Activated gamma-delta T cell treated with anti-CD3 and anti-CD28 coated beads, Interleukin-2, amount 50 U/mL, for 16 hours (primary cell): ENCODE measurements around the gene SLC9A9.

Source experiments
- DNase-seq: peaks from one replicate; pipeline ENCODE4 v3.0.0-alpha.2; 2020; ENCODE audit warnings: low read depth

Gene SLC9A9

DNA sequence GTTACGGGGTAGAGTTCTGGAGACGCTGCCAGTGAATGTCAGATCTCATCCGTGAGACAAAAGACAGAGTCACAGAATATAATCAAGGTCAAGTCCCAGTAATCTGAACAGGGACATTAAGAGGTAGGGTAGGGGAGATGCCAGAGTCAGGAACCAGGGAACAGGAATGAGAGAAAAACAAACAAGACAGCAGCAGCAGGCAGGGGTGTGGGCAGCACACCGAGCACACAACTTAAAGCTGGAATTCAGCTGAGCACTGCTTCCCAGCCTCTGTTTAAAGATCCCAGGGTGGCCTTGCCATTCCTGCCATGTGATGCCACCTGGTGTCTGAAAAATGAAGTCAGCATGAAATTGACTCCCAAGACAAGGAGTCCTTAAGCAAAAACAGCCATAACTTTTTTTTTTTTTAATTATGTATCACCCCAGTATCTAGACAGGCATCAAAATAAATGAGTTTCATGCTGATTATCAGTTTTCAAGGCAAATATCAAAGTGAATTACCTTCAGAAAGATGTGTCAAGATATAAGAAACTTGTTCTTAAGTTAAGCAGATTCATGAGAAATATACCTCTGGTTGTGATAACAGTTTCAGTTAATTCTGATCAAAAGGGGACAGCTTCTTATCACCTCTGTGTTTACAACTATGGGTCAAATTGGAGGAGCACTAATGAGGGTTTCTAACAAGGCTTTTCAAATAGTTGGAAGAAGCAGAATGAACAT lies 203.7 kb downstream of the SLC9A9 start:
- no peak for DNase-seq

DNA sequence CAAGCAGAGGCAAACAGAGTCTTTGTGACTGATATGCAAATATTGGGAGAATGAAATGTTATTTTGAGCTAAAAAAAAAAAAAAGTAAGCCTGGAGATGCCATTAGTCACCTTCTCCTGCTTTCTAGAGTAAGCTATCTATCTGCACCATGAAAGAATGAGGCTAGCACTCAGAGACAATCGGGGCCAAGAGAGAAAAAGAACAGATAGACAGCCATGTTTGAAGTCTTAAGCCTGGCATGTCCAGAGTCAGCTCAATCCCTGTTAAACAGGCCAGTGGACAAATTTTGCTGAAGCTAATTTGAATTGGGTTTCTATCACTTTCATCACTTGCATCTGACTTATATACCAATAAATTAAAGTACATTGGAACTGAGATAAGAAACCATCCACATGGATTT lies 204.4 kb downstream of the SLC9A9 start:
- no peak for DNase-seq

DNA sequence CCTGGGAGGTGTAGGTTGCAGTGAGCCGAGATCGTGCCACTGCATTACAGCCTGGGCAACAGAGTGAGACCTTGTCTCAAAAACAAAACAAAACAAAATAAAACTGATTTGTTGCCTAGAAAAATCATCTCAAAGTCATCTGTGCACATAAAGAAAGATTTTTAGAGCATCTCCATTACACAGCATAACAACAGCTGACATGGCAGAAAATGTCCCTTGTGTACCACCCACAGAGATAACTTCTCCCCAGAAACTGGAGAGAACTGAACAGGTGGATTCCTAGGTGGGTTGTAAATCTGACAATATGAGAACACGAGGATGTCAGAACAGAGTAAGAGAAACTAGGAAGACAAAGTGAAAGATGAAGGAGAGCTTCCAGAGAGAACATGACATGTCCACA lies 207.5 kb downstream of the SLC9A9 start:
- no peak for DNase-seq

DNA sequence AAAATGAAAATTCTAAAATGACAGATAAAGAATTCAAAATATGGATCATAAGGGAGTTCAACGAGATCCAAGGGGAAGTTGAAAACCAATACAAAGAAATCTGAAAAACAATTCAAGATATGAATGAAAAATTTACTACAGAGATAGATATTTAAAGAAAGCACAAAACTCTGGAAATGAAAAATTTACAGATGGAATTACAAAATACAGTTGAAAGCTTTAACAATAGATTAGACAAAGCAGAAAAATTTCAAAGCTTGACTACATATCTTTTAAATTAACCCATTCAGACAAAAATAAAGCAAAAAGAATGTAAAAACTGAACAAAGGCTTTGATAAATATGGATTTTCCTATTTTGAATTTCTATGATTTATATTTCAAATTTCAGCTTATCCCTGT lies 211.1 kb downstream of the SLC9A9 start:
- no peak for DNase-seq

DNA sequence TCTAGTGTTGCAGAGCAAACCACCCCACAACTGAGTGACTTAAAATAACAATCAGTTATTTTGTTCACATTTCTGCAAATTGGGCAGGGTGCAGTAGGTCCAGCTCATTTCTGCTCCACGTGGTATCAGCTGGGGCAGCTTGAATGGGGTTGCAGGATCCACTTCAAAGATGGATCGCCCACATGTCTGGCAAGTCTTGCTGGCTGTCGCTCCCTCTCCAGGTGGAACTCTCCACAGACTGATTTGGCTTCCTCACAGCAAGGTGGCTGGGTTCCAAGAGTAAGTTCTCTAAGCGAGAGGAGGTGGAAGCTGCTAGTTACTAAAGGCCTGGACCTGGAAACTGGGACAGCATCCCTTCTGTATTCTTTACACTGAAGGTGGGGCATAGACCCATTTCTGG lies 213.3 kb downstream of the SLC9A9 start:
- no peak for DNase-seq

DNA sequence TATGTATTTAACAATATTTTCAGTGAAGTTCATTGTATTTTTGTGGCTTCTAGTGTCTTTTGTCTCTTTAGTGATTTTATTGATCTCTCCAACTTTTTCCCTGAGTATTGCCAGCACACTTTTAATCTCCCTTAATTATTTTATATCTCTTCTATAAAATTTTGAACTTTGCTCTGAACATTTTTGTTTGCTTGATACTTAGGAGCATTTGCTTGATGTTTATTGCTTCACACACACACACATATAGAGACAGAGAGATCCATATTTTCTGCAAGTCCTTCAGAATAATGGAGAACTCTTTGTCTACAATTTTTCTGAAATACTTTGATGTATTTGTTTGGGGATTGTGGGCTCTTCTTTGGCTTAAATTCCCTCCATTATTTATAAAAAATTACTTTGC lies 213.8 kb downstream of the SLC9A9 start:
- no peak for DNase-seq

DNA sequence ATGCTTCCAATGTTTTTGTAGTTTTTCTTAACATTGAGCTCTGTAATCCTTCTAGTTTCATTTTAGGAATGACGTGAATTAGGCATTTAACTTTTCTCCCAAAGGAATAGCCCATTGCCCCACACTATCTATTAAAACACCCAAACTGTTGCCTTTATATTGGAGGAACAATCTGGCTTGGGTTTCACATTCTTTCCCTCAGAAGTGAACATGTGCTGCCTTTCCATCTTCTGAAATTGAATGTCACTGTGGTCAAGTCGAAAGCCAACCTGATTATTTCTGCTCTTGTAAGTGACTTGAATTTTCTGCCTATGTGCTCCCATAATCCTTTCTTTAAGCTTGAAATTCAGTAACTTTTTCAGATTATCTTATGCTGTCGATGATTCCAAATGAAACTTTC lies 214.5 kb downstream of the SLC9A9 start:
- DNase-seq, result no peak

DNA sequence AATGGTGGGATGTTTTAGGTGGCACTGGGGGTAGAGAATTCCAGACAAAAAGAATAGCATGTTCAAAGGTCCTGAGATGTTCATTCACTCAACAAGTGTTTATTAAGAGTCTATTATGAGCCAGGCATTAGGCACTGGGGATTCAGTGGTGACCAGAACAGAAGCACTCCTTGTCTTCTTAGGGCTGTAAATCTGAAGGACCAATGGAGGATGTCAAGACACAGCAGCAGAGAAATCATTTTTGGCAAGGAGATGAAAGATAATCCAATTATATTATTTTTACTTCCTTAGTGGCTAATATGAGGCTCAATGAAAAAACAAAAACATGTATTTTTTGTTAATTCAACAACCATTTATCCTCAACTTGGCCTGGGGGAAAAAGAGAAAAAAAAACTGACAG lies 218.5 kb downstream of the SLC9A9 start:
- DNase-seq, result no peak

DNA sequence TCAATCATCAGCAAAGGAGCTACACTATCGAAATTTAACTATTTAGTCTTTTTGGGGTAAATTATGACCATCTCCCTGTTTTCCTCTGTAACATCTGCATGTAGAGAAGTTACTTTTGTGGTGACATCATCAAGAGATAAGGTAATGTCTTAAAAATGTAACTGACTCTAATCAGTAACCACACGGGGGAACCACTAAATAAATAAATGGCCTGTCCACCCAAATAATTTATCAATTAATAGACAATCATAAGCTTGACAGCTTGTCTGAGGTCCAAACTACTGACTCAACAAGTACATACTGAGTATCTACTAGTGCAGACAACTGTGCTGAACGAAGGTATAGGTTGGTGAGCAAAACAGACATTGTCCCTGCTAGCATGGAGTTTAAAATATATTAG lies 219.3 kb downstream of the SLC9A9 start:
- no peak for DNase-seq

DNA sequence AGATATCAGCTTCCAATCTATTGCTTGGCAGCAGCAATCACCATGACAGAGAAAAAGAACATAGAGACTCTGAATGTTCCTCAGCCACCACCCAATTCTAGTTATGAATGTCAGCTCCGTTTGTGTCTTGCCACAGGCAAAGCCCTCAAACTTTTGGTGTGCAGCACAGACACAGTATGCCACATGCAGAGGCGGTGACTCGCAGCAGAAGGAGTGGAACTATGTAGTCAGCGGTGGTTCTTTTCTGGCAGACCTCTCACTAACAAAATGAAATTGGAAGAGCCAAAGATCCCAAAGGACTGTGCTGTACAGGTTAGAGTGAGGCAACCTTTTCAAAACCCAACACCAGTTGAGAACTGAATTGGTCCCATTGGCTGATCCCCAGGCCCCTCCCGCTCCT lies 220.9 kb downstream of the SLC9A9 start:
- DNase-seq, result no peak

DNA sequence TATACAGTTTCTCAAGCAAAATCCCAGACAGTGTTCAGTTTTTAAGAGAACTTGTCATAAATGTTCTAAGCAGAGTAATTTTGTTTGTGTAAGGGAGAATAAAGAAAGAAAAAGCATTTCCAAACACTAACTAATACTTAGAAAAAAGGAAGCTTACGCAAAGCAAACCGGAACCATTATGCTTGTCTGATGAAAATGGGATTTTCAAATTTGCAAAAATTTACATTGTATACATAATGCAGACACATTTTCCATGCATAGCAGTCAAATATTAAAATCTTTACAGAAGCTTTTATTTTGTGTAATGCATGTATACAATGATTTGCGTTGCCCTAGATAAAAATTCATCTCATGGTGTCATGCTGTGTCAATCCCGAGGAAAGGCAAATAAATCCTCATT lies 229.0 kb downstream of the SLC9A9 start:
- DNase-seq, result no peak

DNA sequence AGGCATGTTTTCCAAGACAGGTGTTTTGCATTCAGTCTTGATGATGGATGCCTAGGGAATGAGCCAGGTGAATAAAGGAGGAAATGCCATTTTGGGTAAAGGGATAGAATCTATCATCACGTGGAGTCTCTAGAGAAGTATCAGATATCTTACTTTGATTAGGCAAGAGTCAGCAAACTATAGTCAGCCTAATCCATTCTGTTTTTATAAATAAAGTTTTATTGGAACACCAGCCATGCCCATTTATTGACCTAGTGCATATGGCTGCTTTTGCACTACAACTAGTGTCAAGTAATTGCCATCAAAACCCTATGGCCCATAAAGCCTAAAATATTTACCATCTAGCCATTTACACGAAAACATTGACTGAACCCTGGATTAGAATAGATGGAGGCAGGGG lies 231.2 kb downstream of the SLC9A9 start:
- no peak for DNase-seq

DNA sequence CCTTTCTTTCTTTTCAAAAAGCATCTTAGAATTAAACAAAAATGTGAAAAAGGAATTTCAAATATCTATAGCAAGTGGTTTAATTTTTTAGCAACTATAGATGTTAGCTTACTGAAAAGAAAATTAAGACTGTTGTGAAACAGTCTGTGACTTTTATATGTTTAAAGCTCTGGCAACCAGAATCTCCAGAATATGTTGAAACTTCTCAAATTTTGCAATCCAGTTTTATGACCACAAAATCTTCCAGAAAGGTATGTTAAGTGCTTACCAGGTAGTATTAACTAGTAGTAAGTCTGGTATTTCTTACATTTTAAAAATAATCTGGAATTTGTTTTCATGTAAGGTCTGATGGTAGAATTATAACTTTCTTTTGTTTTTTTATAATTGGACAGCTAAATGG lies 235.0 kb downstream of the SLC9A9 start:
- no peak for DNase-seq

DNA sequence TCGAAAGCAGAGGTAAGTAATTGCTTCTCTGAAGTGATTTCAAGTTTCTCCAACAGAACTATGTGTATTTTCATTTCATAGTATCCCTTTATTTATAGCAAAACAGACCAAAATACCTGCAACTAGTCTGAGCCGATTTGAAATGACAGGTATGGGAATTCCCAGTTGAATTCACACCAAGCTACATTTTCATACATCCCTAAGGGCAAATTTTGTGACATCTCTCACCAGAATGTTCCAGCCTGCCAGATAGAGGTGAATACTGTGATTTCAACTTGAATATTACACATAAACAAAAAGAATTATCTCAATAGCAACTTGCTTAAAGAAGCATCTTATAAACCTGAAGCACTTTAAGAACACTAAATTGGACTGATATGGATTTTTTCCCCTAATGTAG lies 235.7 kb downstream of the SLC9A9 start:
- no peak for DNase-seq

DNA sequence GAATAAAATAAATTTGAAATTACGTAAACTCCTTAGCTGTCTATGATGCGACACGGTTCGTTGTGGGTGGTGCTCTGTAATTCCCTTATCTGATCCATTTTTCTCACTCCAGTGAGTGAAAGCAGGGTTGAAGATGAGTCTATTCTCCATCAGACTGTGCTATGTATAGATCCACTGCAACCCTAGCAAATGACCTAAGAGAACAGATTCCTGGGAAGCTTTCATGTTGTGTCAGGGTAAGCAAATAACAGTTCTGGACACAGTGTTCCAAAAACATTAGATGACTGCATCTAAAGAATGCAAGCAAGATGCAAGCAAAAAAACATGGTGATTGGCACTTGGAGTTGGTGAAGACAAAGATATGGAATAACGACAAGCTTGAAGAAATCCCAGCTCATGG lies 239.3 kb downstream of the SLC9A9 start:
- no peak for DNase-seq

DNA sequence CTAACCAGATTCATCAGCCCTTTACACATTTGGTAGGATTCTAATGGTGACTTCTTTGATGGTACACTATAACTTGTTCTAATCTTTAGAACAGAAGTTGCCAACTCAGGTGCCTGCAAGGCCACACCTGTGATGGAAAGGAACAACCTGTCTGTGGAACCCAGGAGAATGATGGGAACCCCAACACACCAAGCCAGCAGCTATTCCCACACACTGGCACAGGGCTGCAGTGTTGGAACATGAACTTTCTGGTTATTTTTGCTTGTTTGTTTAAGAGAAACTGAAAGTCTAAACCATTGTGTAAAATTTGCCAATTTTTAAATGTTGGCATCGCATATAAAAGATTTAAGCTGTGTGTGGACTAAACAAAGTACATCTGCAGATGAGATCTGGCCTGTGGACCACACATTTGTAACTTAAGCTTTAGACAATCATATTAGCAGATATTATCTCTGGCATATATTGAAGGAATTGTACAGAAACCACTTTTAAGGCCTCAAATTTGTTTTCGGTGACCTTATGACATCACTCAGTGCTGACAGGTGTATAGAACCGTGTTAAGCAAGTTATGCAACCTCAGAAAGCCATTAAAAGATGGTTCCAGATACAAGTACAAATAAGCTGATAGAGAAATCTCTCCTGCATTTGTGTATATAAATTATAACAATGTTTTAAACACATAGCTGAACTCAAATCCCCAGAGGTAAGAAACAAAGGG lies 242.9 kb downstream of the SLC9A9 start:
- DNase-seq, result no peak

DNA sequence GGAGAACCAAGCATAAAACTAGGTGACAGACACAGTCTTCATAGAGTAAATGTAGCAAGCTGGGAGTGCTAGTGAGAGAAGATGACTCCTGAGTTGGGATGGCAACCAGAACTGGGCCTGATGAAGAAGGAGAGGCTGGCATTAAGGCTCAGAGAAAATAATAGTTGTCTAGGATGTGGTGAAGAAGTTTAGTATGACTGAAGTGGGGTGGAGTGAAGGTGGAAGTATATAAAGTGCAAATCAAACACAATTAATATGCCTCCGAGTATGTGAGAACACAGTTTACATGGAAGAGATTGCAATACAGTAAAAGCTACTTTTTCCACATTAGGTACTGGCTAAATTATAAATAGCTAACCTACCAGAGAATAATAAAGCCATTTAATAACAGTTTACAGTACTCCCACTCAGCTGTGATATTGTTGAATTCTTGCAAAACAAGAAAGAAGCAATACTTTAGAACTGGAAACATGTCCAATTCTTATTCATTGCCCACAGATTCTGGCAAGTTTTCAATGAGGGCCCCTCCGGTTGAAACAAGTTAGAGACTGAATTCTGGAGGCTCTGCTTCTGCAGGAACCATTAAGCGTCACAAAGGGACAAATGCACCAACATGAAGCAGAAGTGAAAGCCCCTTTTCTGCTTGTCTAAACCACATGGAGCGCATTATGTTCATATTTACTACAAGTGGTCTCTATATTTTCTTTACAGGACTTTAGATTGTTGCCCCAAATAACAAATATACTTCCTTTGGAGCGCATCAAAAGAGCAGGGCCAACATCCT lies 243.7 kb downstream of the SLC9A9 start:
- DNase-seq, result no peak

DNA sequence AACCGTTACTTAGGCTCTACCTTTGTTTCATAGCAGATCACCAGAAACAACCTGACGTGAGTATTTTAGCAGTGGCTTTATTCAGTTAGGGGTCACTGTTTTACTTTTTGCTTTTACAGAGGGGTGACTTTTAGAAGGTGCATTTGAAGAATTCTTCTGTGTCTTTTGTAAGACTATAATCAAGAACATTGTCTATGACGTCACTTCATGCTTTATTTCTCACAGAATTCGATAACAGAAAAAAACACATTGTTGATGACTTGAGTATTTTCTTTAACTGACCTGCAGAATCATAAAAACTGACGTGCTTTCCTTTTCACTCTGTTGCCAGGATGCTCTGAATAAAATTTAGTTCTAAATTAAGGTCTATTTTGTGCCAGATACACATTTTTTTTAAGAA lies 244.5 kb downstream of the SLC9A9 start:
- no peak for DNase-seq

DNA sequence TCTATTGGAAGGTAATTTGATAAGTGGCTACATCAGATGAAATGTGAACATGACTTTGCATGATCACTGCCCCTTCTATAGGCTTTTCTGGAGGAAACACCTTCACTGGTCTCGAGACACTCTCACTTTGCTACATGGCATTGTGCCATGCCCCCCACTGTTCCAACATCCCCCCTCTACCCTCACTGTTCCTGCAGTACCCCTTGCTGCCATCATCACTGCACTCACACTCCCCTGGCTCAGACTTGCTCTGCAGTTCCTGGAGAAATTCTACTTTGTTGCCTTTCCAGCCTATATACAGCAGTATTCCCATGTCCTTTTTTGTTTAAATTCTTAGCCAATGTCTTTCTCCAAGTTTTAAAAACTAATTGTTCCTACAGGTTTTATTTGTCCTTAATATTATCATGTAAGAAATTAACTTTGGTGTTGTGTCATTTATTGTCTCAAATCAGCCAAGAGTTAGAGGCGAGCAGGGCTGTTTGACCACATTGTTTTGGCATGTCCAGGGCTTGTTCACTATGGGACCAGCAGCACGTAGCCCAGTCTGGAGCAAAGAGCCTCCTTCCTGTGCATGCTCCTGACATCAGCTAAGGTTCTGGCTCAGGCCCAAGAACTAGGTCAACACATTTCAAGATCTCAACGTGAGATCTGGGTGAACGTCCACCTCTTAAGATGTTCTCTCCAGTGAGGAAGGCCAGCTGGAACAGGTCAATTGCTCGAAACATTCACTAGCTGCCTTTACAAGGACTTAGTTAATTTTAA lies 246.4 kb downstream of the SLC9A9 start:
- DNase-seq, result no peak

DNA sequence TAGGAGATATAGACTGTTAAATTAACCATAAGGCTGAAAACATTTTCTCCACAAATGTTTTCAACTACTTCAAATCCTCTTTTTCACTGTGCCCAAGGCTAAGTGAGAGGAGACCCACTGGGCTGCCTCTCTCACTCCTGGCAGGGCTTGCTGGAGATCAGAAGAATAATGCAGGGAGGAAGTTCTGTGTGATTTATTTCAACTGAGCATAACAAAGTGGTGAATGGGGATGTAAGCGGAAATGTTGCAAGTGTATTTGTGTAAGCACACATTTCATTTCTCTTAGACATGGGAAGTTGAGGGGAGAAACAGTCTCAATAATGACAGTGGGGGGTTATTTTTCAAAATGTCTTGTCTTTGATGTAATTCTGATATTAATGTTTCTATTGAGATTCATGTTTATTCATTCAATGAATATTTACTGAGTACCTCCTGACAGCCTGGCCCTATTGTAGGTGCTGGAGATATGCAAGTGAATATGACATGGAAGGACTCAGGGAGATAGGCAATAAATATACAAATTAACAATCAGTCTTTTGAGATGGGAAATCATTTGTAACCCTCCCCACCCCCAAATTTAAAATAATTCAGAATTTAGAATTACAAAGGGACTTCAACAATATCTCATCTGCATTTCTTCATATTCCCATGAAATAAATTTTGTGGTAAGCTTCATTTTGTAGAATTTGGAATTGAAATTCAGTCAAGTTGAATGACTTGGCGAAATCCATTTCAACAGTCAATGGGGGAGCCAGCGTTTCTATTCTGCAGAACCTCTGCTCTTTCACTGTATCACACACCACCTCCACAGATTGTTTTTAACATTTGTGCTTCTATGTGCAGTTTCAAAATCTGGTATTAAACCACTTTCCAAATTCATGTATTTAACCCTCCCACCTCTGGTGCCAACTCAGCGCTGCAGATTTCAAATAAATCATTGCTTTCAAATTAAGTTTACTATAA lies 247.2 kb downstream of the SLC9A9 start:
- DNase-seq, result no peak
